ENCODE data around the gene ADGRD1. TPM values are rescaled to one million over a fixed set of nuclear protein-coding genes. Genes with fewer than 3 reads are reported as not detected.

ADGRD1 gene
- total and polyA plus RNA-seq, 2 of the 8 experiments (the other 6 are each of a cell fraction or from before 2014, with no cell fraction given) = 0.36 to 0.48 TPM

GRCh38 chr12:131058700-131059099 lies 105.0 kb downstream of the ADGRD1 start (continued):
- TF ChIP-seq CHD7 (IDR thresholded peaks at IDR 0.05; ENCODE audit: insufficient replicate concordance, low read length) (no peak), RXRA (IDR thresholded peaks at IDR 0.05; ENCODE audit: insufficient read depth, low read depth, low read length) (no peak), RAD21 (IDR thresholded peaks at IDR 0.05 in 1 of 2, conservative IDR thresholded peaks at IDR 0.05 in 1 of 2; ENCODE audit: low read depth in 2 of 2, low read length in 2 of 2) (no peak), BCL11A (IDR thresholded peaks at IDR 0.05; ENCODE audit: low read depth in 2 of 2, low read length in 2 of 2) (no peak), EP300 (IDR thresholded peaks at IDR 0.05; ENCODE audit: borderline replicate concordance in 1 of 2, low read depth in 2 of 2, low read length in 2 of 2) (no peak), TAF1 (IDR thresholded peaks at IDR 0.05; ENCODE audit: low read depth, low read length) (no peak), NANOG (IDR thresholded peaks at IDR 0.05; ENCODE audit: insufficient read depth, low read depth, low read length, poor library complexity, severe bottlenecking) (no peak), POU5F1 (IDR thresholded peaks at IDR 0.05; ENCODE audit: low read depth, low read length) (no peak), SRF (IDR thresholded peaks at IDR 0.05; ENCODE audit: low read depth, low read length) (no peak), ATF3 (IDR thresholded peaks at IDR 0.05; ENCODE audit: insufficient read depth, low read depth, low read length) (no peak), BRCA1 (IDR thresholded peaks at IDR 0.05; ENCODE audit: low read depth, low read length) (no peak)

Data from H1 (cell line).